HG03175 (cell line): ENCODE measurements around the gene MYO7A.

Source experiments
- ATAC-seq: cut with Tn5 transposase; IDR thresholded peaks from one replicate; pipeline ENCODE4 v1.9.1; 2021; ENCODE audit warnings: mild to moderate bottlenecking, moderate library complexity; ENCODE audit not compliant: unreplicated experiment

Gene MYO7A

DNA sequence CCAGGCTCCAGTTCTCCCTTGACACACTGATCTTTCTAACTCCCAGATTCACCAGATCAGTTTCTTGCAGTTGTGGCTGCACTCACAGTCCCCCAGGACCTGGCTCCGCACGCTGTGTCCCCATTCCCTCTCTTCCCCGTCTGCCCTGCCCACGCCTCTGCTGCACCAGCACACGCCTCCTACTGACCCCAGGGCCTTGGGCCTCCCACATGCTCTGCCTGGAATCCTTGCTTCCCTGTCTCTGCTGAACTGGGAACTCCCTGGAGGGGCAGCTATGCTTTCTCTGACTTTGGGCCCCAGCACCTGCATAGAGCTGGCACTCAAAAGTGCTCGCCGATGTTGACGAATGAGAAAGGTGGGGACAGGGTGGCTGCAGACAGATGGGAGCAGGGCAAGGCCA lies 68.9 kb downstream of the MYO7A start:
- ATAC-seq: no peak

DNA sequence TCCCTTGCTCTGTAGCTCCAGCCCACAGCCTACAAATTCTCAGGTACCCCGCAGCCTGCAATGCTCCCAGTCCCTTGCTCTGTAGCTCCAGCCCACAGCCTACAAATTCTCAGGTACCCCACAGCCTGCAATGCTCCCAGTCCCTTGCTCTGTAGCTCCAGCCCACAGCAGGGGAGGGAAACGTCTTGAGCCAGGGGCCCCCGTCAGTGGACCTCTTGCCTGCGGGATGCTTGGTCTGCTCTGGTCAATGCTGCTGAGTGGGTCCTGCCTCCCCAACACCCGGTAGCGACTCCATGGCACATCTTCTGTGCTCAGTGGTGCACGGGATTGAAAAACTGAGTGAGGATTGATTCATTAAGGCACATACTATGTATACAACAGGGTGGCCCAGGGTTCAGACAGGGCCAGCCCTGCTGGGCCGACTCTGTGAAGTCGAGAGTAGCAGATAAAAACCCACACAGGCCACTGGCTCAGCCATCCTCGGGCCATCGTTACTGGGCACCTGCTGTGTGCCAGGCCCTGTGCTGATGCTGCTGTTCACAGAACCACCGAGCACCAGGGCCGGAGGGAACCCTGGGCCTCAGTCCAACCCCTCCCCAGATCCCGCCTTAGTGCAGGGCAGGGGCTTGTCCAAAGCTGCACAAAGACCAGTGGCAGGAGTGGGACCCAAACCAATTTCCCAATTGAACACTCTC lies 69.7 kb downstream of the MYO7A start:
- ATAC-seq: no peak

DNA sequence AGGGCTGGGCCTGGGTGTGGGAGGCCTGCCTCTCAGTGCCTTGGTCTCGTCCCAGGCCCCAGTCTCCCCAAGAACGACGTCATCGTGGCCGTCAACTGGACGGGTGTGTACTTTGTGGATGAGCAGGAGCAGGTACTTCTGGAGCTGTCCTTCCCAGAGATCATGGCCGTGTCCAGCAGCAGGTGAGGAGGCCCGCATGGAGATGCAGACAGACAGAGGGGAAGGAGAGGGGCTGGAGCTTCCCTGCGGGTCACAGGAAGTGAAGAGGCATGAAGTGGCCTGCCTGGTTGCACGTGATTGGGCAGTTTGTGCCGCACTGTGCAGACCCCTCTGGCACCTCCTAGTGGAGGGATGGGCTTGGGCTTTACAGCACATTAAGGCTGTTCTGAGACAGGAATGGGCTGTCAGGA lies 70.4 kb downstream of the MYO7A start:
- ATAC-seq: no peak

DNA sequence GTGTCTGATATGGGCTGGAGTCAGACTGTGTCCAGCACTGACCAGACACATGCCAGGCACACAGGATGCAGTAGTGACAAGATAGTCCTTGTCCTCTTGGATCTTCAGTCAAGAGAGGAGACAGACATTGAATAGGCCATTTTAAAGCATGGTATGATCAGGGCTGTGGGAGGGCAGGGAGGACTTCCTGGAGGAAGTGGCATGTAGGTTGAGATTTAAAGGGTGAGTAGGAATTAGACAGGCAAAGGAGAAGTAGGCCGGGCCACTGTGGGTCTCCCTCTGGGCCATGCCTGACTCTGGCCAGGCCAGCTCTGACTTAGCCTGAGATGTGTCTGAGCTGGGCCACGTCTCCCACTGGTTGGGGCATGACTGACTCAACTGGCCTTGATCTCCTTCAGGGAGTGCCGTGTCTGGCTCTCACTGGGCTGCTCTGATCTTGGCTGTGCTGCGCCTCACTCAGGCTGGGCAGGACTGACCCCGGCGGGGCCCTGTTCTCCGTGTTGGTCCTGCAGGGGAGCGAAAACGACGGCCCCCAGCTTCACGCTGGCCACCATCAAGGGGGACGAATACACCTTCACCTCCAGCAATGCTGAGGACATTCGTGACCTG lies 71.2 kb downstream of the MYO7A start:
- ATAC-seq: no peak

DNA sequence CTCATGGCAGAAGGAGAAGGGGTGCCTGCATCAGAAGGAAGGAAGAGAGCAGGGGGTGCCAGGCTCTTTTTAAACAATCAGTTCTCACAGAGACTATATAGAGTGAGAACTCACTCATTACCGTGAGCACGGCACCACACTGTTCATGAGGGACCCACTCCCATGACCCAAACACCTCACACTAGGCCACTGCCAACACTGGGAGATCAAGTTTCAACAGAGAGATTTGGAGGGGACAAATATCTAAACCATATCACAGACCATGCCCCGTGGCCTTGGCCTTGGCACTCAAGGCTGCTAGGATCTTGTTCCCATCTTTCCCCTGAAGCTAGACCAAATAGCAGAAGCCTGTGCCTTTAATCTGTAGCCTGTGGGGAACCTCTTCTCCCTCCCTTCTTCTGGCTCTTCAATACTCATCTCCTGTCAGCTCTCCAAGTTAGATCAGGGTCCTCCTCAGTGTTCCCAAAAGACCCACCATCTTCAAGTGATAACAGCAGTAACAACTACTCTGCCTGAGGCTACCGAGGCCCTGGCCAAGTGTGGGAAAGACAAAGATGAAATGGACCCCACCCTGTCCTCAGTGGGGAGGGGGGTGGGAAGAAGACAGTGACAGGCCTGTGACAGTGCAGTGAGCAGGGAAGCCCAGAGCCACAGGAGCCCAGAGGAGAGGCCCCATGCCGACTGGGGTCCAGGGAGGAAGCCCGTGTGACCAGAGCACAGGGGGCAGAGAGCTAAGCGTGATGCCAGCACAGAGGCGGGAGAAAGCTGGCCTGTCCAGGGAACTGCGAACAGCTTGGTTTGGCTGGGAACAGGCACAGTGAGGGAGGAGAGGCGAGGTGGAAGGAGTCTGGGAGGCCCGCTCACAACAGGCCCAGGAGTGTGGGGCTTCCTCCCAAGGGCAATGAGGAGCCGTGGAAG lies 72.6 kb downstream of the MYO7A start:
- no peak for ATAC-seq

- ATAC-seq: no peak
Observed at GRCh38 chr11:77201370-77201769, 73.3 kb downstream of the MYO7A start.

DNA sequence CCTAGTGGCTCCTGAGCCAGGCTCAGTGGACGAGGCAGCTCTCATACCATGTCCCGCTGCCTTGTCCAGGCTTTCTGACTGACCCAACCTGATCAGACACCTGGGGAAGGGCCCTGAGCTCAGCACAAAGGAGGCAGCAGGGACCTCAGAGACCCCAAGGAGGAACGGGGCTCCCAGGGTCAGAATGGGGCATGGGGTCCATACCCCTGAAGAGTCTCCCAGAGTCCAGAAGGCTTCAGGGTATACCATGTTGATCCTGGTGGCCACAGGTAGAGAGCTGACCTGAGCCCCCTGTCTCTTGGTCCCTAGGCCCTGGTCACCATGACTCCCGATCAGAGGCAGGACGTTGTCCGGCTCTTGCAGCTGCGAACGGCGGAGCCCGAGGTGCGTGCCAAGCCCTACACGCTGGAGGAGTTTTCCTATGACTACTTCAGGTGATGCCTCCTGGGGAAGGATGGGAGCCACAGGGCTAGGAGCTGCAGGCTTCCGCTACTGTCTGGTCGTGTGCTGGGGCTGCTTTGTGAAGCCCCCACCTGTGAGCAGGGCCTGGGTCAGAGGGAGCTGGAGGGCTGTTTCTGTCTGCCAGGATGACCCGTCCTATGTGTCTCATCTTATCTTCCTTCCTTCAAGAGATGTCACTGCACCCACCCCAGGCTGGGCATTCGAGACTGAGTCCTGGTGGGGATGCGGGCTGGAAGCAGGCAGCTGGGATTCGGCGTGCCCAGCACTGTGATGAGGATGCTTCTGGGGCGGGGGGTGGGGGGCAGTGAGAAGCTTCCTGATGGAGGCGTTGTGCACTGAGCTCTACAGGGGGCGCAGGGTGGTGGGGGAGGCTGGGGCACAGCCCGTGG lies 74.2 kb downstream of the MYO7A start:
- no peak for ATAC-seq

GRCh38 chr11:77202941-77203900 lies 75.2 kb downstream of the MYO7A start:
- no peak for ATAC-seq

- no peak for ATAC-seq
Observed at GRCh38 chr11:77203901-77204753, 76.1 kb downstream of the MYO7A start.

- ATAC-seq: no peak
Observed at GRCh38 chr11:77204754-77205466, 76.9 kb downstream of the MYO7A start.

DNA sequence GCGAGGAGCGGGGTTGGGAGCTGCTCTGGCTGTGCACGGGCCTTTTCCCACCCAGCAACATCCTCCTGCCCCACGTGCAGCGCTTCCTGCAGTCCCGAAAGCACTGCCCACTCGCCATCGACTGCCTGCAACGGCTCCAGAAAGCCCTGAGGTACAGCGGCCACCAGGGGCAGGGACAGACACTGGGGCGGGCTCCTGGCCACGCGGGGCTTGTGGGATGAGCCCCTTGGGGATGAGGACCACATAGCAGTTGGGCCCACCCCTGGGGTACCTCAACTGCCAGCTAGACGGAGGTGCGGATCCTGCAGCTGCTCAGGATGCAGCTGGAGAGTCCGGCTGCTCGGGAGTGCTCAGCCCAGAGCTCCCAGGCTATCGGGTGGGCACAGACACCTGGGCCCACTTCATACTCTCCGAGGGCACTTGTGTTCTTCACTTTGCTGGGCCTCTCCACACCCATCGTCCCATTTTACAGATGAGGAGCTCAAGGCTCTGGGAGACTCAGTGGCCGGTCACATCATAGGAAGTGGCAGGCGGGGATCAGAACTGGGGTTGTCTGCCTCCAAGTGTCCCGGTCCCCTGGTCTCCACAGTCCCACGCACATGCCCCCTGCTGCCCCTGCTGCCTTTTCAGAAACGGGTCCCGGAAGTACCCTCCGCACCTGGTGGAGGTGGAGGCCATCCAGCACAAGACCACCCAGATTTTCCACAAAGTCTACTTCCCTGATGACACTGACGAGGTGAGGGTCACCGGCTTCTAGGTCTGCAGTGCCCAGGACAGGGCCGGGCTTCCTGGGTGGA lies 77.6 kb downstream of the MYO7A start:
- no peak for ATAC-seq

DNA sequence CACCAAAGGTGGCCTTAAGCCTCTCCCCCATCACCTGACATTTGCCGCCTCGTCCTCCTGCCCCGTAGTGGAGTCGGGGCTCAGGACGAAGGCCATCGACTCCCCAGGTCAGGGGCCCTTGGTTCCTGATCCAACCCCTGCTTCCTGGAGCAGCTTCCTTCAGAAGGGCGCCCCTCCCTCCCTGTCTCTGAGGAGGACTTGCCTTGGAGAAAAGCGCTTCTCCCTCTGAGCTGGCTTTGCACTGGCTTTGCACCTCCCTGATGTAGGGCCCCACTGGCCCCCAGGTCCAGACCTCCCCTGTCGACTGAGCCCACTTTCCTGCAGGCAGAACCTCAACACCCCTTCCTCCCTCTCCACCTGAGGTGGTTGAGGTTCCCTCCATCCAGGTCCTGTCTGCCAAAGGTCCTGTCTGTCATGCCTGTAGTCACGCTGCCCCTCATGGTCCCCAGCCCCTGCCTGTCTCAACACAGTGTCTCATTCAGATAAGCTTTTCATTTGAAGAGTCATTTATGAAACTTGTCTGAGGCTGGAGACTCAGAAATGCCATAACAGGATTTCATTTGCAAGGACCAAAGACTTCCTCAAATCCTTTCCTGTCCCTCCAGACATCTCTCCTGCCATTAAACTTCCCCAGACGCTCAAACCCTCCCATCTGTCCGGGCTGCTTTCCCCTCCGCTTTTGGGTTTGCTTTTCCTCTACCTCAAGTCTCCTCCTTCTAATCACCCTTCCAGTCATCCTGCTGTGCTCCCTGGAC lies 78.4 kb downstream of the MYO7A start:
- no peak for ATAC-seq

DNA sequence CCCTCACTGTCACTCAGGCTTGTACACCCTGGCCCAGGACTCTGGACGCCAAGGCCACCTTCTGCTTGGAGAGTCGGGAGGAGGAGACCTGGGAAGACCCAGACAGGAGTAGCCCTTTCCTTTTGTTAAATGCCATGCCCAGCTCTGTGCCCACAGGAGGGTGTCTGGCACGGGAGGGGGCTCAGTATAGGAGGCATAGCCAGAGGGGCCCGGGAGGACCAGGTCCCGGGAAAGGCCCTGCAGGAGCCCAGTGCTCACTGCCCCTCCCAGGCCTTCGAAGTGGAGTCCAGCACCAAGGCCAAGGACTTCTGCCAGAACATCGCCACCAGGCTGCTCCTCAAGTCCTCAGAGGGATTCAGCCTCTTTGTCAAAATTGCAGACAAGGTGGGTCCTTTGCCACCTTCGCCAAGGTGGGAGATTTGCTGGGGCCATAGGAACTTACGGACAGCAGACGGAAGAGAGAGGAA lies 79.0 kb downstream of the MYO7A start:
- ATAC-seq: no peak

- ATAC-seq: no peak
Observed at GRCh38 chr11:77207618-77208313, 79.7 kb downstream of the MYO7A start.

GRCh38 chr11:77208535-77208934 lies 80.5 kb downstream of the MYO7A start:
- ATAC-seq: no peak

GRCh38 chr11:77209663-77210062 lies 81.6 kb downstream of the MYO7A start:
- ATAC-seq: no peak
